Lower lobe of right lung (tissue), 2 donors: ENCODE measurements around the gene MYO15B. TPM values are rescaled to one million over a fixed set of nuclear protein-coding genes. Genes with fewer than 3 reads are reported as not detected.

Experiments
- ATAC-seq, 2 donors: fragments of 200-7000 bp; cut with Tn5 transposase; one replicate each; pipeline ENCODE4 v1.9.1; 2020 to 2022; ENCODE audit warnings: mild to moderate bottlenecking in 2 of 2, moderate library complexity in 2 of 2
- DNase-seq: peaks from one replicate; pipeline ENCODE4 v3.0.0-alpha.2; 2020
- H3K27ac ChIP-seq: fragments of 200-600 bp; one replicate; pipeline ENCODE4 v1.8.0; 2022
- H3K27me3 ChIP-seq: fragments of 200-600 bp; one replicate; pipeline ENCODE4 v1.8.0; 2022; ENCODE audit warnings: low read depth
- H3K36me3 ChIP-seq: fragments of 200-600 bp; one replicate; pipeline ENCODE4 v1.8.0; 2022; ENCODE audit warnings: mild to moderate bottlenecking
- H3K4me1 ChIP-seq: fragments of 200-600 bp; one replicate; pipeline ENCODE4 v1.8.0; 2022
- H3K4me3 ChIP-seq: fragments of 200-600 bp; one replicate; pipeline ENCODE4 v1.8.0; 2022; ENCODE audit warnings: mild to moderate bottlenecking
- H3K9me3 ChIP-seq: fragments of 200-600 bp; one replicate; pipeline ENCODE4 v1.8.0; 2022
- CTCF ChIP-seq: fragments of 200-600 bp; IDR thresholded peaks from one replicate; pipeline ENCODE4 v1.8.0; 2022; ENCODE audit warnings: antibody characterized with exemption, mild to moderate bottlenecking
- intact Hi-C: fragments of 100-400 bp; cut with DNase I; formaldehyde crosslinking; loops from one replicate; pipeline ENCODE4 v1.11.0; 2022
- total RNA-seq: library from RNA; stranded (reverse); fragmentation: NEBNext Ultra II Directional; extraction: Animal tissue kit (Norgen Biotek cat#: 25700); gene quantifications from one replicate; pipeline ENCODE4 v1.2.1, GENCODE V29; 2021
- donor health status: DM: no; HTN: yes; CAD: no; lungs with severe emphysema.

The MYO15B gene
- total RNA-seq, 1 donor from 2014 or later, result 181 TPM

DNA sequence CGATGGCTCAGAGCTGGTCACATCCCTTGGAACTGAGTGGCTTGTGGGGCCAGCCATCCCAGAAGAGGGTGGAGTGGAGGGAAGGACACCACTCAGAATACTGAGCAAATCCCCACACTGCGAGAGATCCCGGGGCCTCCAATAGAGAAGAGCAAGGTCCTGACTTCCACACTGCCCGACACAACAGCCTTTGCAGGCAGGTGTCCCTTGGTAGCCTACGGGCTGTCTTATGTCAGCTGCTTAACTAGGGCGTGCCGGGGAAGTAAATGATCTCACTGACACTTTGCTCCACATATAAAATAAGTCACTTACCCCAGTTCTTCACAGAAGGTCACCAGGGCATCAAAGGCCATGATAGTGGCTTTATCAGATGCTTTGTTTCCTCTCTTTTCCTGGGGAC, 63.3 kb downstream of the MYO15B start:
- Histone ChIP-seq H3K27ac (no peak overlapping the region), H3K36me3 (peaks cover 69% of the 10 kb centered on the region), H3K9me3 (no peaks in the 10 kb centered on the region), H3K4me1 (peaks cover 13% of the 10 kb centered on the region), H3K27me3 (no peaks in the 10 kb centered on the region), H3K4me3 (no peak overlapping the region)
- no peak for ATAC-seq
- intact Hi-C loops, result no loop called here
- no peak for DNase-seq
- no peak for TF ChIP-seq CTCF

- intact Hi-C loops, result no loop called here
- Histone ChIP-seq H3K4me1 (no peaks in the 10 kb centered on the region), H3K9me3 (no peaks in the 10 kb centered on the region), H3K4me3 (no peak overlapping the region), H3K27me3 (no peaks in the 10 kb centered on the region), H3K36me3 (peaks cover 77% of the 10 kb centered on the region), H3K27ac (no peak overlapping the region)
- ATAC-seq, result peak in 1 of 2 donors; percentile 19
- no peak for DNase-seq
- TF ChIP-seq CTCF, result no peak
These were observed 64.7 kb downstream of the MYO15B start for GRCh38 chr17:75652341-75652740.

- H3K9me3 ChIP-seq, result no peaks in the 10 kb centered on the region
- no peak overlapping the region for H3K27ac ChIP-seq
- intact Hi-C loops, result no loop called here
- DNase-seq, result no peak
- no peak overlapping the region for H3K4me3 ChIP-seq
- no peaks in the 10 kb centered on the region for H3K27me3 ChIP-seq
- no peaks in the 10 kb centered on the region for H3K4me1 ChIP-seq
- TF ChIP-seq CTCF, result peak; percentile 54
- ATAC-seq, result peak; percentile 72 to 73
- H3K36me3 ChIP-seq, result peaks cover 84% of the 10 kb centered on the region
These were observed 65.4 kb downstream of the MYO15B start for GRCh38 chr17:75652934-75653549.

DNA sequence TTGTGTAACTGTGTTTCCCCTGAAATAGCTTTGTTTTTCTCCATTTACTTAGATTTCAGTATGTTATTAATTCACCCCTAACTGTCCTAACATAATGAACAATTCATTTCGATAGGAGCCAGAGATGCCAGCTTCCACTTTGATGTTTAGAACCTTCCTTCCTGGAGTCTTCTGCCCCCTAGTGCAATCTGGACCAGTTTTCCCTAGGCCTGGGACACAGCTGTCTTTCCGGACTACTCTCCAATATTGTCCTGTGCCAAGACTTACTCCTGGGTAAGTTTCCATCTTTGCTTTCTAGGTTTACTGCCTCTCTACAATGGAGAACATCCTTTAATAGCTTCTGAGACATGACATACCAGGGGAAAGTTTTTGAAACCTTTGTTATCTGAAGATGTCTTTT, 66.6 kb downstream of the MYO15B start:
- intact Hi-C loops, result no loop called here
- Histone ChIP-seq H3K36me3 (peaks cover 72% of the 10 kb centered on the region), H3K4me3 (no peak overlapping the region), H3K4me1 (no peaks in the 10 kb centered on the region), H3K27me3 (no peaks in the 10 kb centered on the region), H3K9me3 (no peaks in the 10 kb centered on the region), H3K27ac (no peak overlapping the region)
- ATAC-seq, result peak in 1 of 2 donors; percentile 41
- no peak for DNase-seq
- no peak for TF ChIP-seq CTCF

DNA sequence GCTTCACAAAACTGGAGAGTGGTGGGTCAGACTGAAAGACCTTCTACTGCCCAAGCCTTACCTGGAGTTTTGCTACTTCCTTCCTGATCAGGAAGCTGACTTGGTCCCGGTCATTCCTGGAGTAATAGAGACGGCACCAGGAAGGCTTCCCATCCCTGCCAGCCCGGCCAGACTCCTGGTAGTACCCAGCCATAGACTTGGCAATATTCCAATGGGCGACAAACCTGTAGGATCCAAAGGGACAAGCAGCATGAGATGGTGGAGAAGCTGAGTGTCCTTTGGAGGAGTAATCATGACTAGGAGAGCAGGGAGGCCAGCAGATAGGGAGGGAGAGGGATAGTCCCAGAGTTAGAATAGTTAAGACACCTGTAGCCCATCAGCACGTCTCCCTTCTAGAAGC, 70.6 kb downstream of the MYO15B start:
- ATAC-seq, result no peak
- no peak for DNase-seq
- intact Hi-C loops, result no loop called here
- H3K27ac ChIP-seq, result no peak overlapping the region
- no peak overlapping the region for H3K4me3 ChIP-seq
- H3K9me3 ChIP-seq, result no peaks in the 10 kb centered on the region
- H3K36me3 ChIP-seq, result peaks cover 71% of the 10 kb centered on the region
- no peak for TF ChIP-seq CTCF
- no peaks in the 10 kb centered on the region for H3K4me1 ChIP-seq
- H3K27me3 ChIP-seq, result no peaks in the 10 kb centered on the region
